Activated CD4-positive, alpha-beta memory T cell treated with anti-CD3 and anti-CD28 coated beads, Interleukin-2, amount 10 ng/mL, durations not matched to agents 7 days and 5 days (primary cell): ENCODE data around the gene TRAFD1. TPM values are rescaled to one million over a fixed set of nuclear protein-coding genes. Genes with fewer than 3 reads are reported as not detected.

Experiments used
- CTCF ChIA-PET: fragments of 350-600 bp; sonication (Branson Sonifier 250); formaldehyde crosslinking; loops from one replicate; lab custom pipeline; 2021; ENCODE audit warnings: antibody characterized with exemption, inconsistent platforms; lab: Charles Lee
- POLR2A ChIA-PET: fragments of 350-600 bp; sonication (Branson Sonifier 250); formaldehyde crosslinking; loops from one replicate; lab custom pipeline; 2021; ENCODE audit warnings: antibody characterized with exemption; lab: Charles Lee
- DNase-seq: peaks from one replicate; pipeline ENCODE4 v3.0.0-alpha.2; 2020
- H3K27ac Mint-ChIP-seq: one replicate; pipeline ENCODE4 v1.8.0; 2021; ENCODE audit warnings: mild to moderate bottlenecking, mixed read lengths
- H3K27me3 Mint-ChIP-seq: one replicate; pipeline ENCODE4 v1.8.0; 2021; ENCODE audit warnings: mixed read lengths
- H3K36me3 Mint-ChIP-seq: one replicate; pipeline ENCODE4 v1.8.0; 2021; ENCODE audit warnings: low read depth, mixed read lengths
- H3K4me1 Mint-ChIP-seq: one replicate; pipeline ENCODE4 v1.8.0; 2021; ENCODE audit warnings: mixed read lengths
- H3K4me3 Mint-ChIP-seq: one replicate; pipeline ENCODE4 v1.8.0; 2021; ENCODE audit warnings: mild to moderate bottlenecking, mixed read lengths
- H3K9me3 Mint-ChIP-seq: one replicate; pipeline ENCODE4 v1.8.0; 2021; ENCODE audit warnings: mixed read lengths
- total RNA-seq, 2 experiments: library from RNA; stranded (reverse); gene quantifications; one replicate each; pipeline ENCODE4 v1.2.3, GENCODE V29; 2021

Gene TRAFD1
- total RNA-seq, 2 experiments from 2014 or later: 74.8 to 75.5 TPM

DNA sequence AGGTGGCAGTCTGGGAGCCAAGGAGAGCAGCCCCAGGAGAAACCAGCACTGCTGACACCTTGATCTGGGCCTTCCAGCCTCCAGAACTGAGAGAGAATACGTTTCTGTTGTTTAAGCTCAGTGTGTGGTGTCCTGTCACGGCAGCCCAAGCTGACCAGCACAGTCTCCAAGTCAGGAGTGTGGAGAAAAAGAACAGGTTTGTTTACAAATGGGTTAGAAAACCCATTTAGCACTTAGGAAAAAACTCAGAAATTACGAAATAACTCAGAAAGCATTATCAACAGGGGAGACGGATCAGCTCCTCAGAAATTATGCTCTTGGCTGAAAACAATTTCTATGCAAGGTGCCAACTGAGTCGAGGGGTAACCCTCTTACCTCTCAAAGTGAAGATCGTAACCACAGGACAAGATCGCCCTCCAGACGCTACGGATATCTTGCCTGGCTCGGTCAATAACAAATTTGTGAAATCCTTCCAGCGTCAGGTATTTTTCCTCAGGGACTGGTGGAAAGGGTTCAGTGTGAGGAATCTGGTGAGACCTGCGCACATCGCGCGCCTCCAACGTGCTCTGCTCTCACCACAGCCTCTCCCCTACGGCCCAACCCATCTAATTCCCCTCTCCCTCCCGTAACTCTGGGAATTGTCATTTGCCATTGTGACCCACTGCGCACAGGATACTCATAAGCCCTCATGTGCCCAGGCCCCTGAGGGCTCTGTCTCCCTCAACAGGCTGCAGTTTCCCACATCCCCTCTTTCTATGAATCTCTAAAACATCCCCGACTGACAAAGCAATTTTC lies 50.2 kb downstream of the TRAFD1 start:
- no peaks in the 10 kb centered on the region for H3K4me1 Mint-ChIP-seq

DNA sequence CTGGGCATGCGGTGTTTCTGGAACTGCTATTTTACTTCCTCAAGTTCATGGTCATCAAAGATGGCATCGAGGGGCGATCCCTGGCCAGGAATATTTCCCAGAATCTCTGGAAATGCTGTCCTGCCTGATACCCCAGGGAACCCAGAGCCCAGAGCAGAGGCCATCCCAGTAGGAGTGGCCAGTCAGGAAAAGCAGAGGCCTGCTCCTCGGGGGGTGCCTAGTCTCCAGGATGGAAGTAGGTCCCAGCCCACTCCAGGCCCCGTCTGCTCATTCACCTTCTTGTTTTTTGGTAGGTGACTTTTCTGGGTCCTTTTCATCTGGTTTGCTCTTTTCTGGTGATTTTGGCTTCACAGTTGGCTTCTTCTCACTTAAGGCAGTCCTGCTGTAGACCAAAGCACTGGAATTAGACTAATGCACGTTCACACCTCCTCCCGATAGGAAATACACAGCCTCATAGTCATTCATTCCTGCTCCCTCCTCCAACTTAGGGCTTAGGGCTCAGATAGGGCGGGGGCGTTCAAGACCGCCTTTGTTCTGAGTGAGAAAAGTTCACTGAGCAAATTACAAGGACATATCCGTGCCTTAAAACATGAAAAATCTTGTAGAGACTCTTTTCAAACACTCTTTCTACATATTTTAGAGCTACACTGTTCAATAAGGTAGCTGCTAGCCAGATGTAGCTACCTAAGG lies 51.1 kb downstream of the TRAFD1 start:
- DNase-seq: no peak
- H3K9me3 Mint-ChIP-seq: no peaks in the 10 kb centered on the region
- peaks cover 26% of the 10 kb centered on the region for H3K36me3 Mint-ChIP-seq
- POLR2A ChIA-PET: no interaction called here
- CTCF ChIA-PET: no interaction called here
- no peaks in the 10 kb centered on the region for H3K4me1 Mint-ChIP-seq
- no peak overlapping the region for H3K4me3 Mint-ChIP-seq
- H3K27me3 Mint-ChIP-seq: no peaks in the 10 kb centered on the region
- H3K27ac Mint-ChIP-seq: no peak overlapping the region

More for the DNA sequence above, 50.2 kb downstream of the TRAFD1 start:
- Mint-ChIP-seq H3K9me3 (no peaks in the 10 kb centered on the region), H3K4me3 (no peak overlapping the region), H3K27me3 (no peaks in the 10 kb centered on the region), H3K36me3 (peaks cover 24% of the 10 kb centered on the region), H3K27ac (no peak overlapping the region)
- ChIA-PET CTCF (no interaction called here), POLR2A (no interaction called here)
- DNase-seq: no peak

DNA sequence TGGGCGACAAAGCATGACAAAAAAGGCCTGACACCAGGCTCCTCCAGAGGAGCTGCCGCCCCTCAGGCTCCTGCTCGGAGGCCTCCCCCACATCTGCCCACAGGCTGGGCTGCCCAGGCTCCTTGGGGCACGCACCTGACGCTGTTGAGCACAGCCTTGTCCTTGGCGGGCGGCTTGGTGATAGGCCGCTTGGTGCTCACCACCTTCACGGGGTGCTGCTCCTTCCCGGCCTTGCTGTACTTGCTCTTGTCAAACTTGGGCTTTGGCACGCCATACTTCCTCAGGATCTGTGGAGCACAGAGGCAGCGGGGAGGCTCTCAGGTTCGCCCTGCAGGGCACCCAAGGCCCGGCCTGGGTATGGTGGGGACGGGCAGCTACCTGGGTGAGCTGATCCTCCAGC lies 53.4 kb downstream of the TRAFD1 start:
- no peak overlapping the region for H3K27ac Mint-ChIP-seq
- H3K4me3 Mint-ChIP-seq: no peak overlapping the region
- POLR2A ChIA-PET: no interaction called here
- peaks cover 24% of the 10 kb centered on the region for H3K36me3 Mint-ChIP-seq
- H3K9me3 Mint-ChIP-seq: no peaks in the 10 kb centered on the region
- CTCF ChIA-PET: interaction anchor here (1.9 kb wide), 1 partner anchor 19 kb away, joined by 6 read pairs; no protein-coding TSS in a partner anchor
- H3K4me1 Mint-ChIP-seq: peaks cover 11% of the 10 kb centered on the region
- no peaks in the 10 kb centered on the region for H3K27me3 Mint-ChIP-seq
- no peak for DNase-seq

DNA sequence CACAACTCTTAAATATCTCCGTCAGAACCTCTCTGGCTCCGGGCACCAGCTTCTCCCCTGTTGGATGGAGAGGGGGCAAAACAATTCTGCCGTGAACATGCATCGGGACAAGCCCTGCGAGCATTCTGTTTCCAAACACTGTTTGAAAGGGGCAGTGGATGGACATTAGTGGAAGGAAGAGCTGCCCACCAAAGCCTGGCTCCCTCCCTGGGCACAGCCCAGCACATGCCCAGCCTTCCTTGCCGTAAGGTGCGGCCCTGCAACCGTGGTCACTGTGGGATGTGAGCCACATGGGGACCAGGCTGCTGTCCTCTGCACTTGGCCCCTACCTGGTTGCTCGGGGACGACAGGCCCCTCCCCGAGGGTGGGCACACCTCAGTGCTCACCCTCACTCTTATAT lies 54.0 kb downstream of the TRAFD1 start:
- no peak overlapping the region for H3K27ac Mint-ChIP-seq
- H3K27me3 Mint-ChIP-seq: no peaks in the 10 kb centered on the region
- POLR2A ChIA-PET: no interaction called here
- H3K4me1 Mint-ChIP-seq: peaks cover 11% of the 10 kb centered on the region
- DNase-seq: no peak
- no peak overlapping the region for H3K4me3 Mint-ChIP-seq
- H3K9me3 Mint-ChIP-seq: no peaks in the 10 kb centered on the region
- CTCF ChIA-PET: interaction anchor here (1.9 kb wide), 1 partner anchor 19 kb away, joined by 6 read pairs; no protein-coding TSS in a partner anchor
- peaks cover 26% of the 10 kb centered on the region for H3K36me3 Mint-ChIP-seq

DNA sequence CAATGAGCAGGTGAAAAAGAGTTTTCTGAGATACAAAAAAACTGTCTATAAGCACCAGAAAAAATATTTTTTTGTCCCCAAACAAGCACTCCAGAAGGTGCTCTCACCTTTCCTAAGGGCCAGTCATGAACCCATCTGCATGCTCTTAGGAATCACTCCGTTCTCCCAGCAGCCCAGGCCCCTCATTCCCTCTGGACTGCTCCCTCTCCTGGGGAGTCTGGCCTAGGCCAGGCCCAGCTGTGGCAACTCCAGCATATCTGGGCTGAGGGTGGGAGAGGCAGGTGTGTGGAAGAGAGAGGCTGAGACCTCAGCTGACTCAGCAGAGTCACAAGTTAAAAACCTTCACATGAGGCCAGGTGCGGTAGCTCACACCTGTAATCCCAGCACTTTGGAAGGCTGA lies 54.6 kb downstream of the TRAFD1 start:
- ChIA-PET POLR2A (no interaction called here), CTCF (interaction anchor here (1.9 kb wide), 1 partner anchor 18 kb away, joined by 6 read pairs; no protein-coding TSS in a partner anchor)
- H3K4me3 Mint-ChIP-seq: no peak overlapping the region
- H3K27ac Mint-ChIP-seq: no peak overlapping the region
- DNase-seq: no peak
- no peaks in the 10 kb centered on the region for H3K27me3 Mint-ChIP-seq
- H3K9me3 Mint-ChIP-seq: no peaks in the 10 kb centered on the region
- peaks cover 29% of the 10 kb centered on the region for H3K36me3 Mint-ChIP-seq
- H3K4me1 Mint-ChIP-seq: peaks cover 11% of the 10 kb centered on the region

DNA sequence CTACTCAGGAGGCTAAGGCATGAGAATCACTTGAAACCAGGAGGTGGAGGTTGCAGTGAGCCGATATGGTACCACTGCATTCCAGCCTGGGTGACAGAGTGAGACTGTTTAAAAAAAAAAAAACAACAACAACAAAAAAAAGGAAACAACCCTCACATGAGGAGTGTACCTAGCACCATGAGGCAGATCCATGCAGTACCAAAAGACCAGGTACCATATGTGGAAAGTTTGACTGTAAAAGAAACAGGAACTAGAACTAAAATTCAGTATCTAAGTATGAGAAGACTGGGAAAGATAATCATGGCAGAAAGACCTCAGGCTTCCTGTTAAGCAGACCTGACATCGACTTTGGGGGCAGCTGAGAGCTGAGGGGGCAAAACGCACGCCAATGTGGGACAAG lies 55.1 kb downstream of the TRAFD1 start:
- Mint-ChIP-seq H3K36me3 (peaks cover 25% of the 10 kb centered on the region), H3K4me1 (peaks cover 11% of the 10 kb centered on the region), H3K27me3 (no peaks in the 10 kb centered on the region), H3K9me3 (no peaks in the 10 kb centered on the region), H3K27ac (no peak overlapping the region), H3K4me3 (no peak overlapping the region)
- ChIA-PET CTCF (no interaction called here), POLR2A (no interaction called here)
- no peak for DNase-seq

DNA sequence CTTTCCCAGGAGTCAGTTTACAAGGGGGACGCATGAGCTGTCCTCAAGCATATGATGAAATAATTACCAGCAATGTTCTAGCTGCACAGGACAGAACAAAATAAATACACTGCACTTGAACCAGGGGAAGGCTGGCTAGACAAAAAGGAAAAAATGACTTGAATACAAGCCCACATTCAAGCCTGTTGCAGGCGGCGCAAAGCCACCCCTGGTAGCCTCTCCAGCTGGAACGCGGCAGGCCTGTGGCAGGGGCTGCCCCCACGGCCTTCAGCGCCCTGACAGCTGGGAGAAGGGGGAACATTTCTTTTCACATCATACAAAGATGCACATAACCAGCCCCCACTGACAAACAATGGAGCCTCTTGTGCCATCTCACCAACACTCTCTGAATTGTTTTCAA lies 57.1 kb downstream of the TRAFD1 start:
- CTCF ChIA-PET: no interaction called here
- no peaks in the 10 kb centered on the region for H3K9me3 Mint-ChIP-seq

DNA sequence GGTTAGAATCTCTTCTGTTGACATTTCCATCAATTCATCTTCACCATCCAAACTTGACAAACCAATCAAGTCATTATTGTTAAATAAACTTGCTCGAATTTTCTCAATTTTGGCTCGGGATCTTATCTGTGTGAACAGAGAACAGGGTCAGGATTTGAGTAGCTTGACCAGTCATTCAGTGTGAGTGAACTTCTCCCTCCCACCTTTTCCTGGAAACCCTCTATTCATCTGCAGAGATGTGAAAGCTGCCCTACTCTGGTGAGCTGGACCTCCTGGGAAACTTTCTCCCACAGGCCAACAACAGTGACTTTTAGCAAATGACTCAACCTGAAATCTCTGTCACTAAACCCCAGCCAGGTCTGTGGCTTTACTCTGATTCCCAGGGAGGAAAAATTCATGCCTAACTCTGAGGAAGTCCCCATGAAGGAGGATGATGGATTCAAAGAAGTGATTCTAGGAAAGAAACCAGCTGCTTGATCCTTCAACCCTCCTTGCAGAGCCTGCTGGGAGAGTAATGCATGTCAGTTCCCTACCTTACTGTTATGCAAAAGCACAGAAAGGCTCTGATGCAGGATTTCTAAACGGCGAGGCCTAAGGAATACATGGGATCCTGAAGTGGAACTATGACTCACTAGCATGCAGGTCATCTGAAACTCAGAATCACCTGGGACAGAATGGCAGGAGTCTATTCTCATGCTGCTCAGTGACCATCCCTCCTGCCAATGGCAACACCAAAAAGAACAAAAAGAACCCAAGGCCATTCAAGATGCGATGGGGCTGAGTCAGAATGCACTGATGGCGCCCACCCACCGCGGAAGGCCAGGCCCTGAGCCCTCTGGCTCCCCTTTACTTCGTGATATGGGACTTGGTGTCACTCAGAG lies 58.0 kb downstream of the TRAFD1 start:
- H3K9me3 Mint-ChIP-seq: no peaks in the 10 kb centered on the region
- H3K4me3 Mint-ChIP-seq: no peak overlapping the region
- peaks cover 18% of the 10 kb centered on the region for H3K36me3 Mint-ChIP-seq
- no peak for DNase-seq
- CTCF ChIA-PET: no interaction called here
- no peak overlapping the region for H3K27ac Mint-ChIP-seq
- H3K27me3 Mint-ChIP-seq: no peaks in the 10 kb centered on the region
- POLR2A ChIA-PET: interaction anchor here (1.0 kb wide), 1 partner anchor 87 kb away, joined by 3 read pairs; no protein-coding TSS in a partner anchor
- peaks cover 11% of the 10 kb centered on the region for H3K4me1 Mint-ChIP-seq

More for the DNA sequence above, 57.1 kb downstream of the TRAFD1 start:
- H3K27me3 Mint-ChIP-seq: no peaks in the 10 kb centered on the region
- H3K4me3 Mint-ChIP-seq: no peak overlapping the region
- DNase-seq: no peak
- peaks cover 11% of the 10 kb centered on the region for H3K4me1 Mint-ChIP-seq
- H3K27ac Mint-ChIP-seq: no peak overlapping the region
- peaks cover 18% of the 10 kb centered on the region for H3K36me3 Mint-ChIP-seq
- POLR2A ChIA-PET: no interaction called here

DNA sequence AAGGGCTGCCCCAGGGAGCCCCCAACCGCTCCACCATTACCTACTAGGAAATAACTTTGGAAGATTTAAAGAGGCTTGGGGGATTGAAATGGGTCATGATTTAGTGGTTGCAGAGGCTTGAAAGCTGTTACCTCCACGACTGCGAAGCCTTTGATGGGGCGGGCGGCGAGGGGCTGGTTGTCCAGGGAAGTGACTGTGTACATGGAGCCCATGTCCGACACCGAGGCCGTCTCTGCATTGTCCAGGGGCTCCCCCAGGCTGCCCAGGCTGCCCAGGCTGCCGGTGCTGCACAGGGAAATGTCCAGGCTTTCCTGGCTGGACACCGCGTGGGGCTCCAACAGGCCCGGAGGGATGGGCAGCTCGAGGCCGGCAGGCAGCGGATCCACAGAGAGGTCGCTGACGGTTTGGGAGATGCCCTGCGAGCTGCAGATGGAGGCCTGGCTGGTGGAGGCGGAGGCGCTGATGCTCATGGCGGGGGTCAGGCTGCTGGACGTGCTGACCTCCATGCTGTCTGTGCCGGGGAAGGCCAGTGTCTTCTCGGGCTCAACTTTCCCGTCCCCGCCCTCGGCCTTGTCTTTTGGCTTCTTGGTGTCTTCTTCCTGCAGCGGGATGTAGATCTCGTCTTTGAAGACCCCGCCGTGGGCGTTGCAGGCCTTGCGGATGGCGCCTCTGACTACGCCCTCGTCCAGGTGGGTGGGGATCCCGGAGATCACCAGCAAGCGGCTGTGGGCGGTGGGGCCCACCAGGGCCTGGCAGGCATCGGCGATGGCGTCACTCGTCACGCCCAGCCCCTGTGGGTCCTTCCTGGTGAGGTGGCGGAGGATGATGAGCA lies 58.9 kb downstream of the TRAFD1 start:
- ChIA-PET CTCF (interaction anchor here (1.0 kb wide), 1 partner anchor 26 kb away, joined by 3 read pairs; no protein-coding TSS in a partner anchor), POLR2A (no interaction called here)
- Mint-ChIP-seq H3K27ac (no peak overlapping the region), H3K4me1 (peaks cover 11% of the 10 kb centered on the region), H3K9me3 (no peaks in the 10 kb centered on the region), H3K27me3 (no peaks in the 10 kb centered on the region), H3K36me3 (peaks cover 14% of the 10 kb centered on the region), H3K4me3 (no peak overlapping the region)
- no peak for DNase-seq

DNA sequence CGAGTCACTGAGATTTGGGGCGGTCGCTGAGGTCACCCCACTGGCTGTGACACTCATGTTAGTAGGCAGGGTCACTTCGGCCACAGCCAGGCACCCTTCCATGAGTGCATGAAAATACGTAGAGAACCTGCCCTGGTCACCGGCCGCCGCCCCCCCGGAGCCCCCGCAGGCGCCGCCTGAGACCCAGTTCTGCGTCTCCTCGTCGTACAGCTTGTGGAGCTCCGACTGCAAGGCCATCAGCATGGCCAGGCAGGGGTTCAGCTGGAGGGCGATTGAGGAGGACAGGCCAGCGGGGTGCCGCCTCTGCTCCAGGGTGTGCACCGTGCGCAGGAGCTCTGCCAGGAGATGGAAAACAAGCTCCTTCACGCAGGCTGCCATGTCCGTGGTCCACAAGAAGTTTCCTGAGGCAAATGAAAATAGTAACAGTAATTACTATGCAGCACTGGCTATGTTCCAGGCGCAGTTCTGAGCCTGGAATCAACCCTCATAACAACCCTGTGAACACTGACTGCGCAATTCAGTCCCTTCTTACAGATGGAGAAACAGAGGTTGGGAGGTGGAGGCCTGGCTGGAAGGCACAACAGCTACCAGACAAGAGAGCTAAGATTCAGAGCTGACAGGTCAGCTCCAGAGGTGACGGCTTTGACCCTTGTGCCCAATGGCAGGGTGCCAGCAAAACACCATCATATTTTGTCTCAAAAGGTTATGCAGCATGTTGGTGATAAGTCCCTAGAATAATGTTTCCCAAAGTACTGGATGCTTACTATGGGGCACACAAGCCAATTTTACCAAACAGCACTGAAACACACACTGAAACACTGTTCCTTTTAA lies 59.9 kb downstream of the TRAFD1 start:
- Mint-ChIP-seq H3K9me3 (no peaks in the 10 kb centered on the region), H3K36me3 (peaks cover 16% of the 10 kb centered on the region), H3K27ac (no peak overlapping the region), H3K4me1 (peaks cover 11% of the 10 kb centered on the region), H3K27me3 (no peaks in the 10 kb centered on the region), H3K4me3 (no peak overlapping the region)
- ChIA-PET CTCF (interaction anchor here (0.6 to 1.3 kb wide), 4 partner anchors 13 to 410 kb away, joined by 3 to 4 read pairs (median 4); no protein-coding TSS in a partner anchor), POLR2A (no interaction called here)
- no peak for DNase-seq

DNA sequence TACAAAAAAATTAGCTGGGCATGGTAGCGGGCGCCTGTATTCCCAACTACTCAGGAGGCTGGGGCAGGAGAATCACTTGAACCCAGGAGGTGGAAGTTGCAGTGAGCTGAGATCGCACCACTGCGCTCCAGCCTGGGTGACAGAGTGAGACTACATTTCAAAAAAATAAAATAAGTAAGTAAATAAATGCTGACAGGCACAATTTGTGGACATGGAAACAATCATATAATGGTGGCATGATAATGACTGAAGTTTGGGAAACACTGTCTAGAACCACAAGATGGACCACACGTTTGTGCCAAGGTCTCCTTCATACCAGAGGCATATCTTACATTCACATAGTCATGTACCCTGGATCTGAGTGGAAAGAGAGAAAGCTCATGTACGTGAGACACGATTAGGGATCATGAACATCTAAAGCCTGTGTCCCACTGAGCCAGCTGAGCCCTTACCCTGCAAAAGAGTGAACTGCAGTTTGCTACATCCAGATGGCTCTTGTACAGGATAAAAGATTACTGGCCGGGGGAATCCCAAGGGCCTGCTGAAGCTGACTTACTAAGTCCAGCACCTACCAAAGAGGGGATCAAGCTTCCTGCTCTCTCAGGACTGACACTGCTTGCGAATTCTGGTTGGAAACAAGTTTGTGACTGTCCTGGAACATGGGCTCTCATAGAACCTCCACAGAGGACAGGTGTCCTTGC lies 62.9 kb downstream of the TRAFD1 start:
- no peaks in the 10 kb centered on the region for H3K27me3 Mint-ChIP-seq

More for the DNA sequence above, 62.9 kb downstream of the TRAFD1 start:
- ChIA-PET CTCF (no interaction called here), POLR2A (no interaction called here)
- H3K4me1 Mint-ChIP-seq: peaks cover 6% of the 10 kb centered on the region
- DNase-seq: no peak
- H3K9me3 Mint-ChIP-seq: no peaks in the 10 kb centered on the region
- H3K4me3 Mint-ChIP-seq: no peak overlapping the region
- H3K36me3 Mint-ChIP-seq: peaks cover 40% of the 10 kb centered on the region
- no peak overlapping the region for H3K27ac Mint-ChIP-seq
